ENCODE results near the gene B3GAT1. TPM values are rescaled to one million over a fixed set of nuclear protein-coding genes. Genes with fewer than 3 reads are reported as not detected.

The B3GAT1 gene
- polyA plus RNA-seq, 1 of the 3 experiments (the other 2 are of a cell fraction): 0.15 TPM

DNA sequence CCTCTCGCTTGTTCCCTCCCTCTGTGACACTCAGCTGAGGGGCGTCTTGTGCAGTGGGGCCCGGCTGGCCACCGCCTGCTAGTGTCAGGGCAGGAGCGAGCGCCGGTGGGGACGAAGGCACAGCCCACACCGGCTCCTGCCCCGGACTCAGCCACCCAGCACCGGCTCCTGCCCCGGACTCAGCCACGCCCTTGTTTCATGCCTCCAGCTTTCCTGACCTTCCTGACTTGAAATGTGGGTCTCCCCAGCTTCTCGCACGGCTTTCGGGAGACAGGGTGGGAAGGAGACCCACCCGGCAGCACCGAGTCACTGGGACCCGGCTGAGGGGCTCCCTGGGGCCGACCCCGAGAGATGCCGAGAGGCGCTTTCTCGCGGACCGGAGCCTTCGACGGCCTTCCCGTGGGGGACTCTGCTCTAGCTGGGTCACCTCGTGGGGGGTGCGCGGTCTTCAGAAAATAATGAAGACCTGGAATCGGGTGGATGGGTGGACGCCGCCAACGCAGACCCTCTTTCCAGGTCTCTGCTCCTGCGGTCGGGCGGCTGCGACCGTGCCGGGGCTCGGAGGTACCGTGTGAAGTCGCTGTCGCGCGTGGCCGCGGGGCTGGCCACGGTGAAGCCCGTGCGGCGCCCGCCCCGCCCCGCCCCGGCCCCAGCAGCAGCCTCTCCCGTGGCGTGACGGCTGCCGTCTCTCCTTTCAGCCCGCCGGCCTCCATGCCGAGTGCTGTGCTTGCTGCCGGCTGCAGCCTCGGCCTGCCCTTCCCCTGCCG lies 70.1 kb downstream of the B3GAT1 start:
- Histone ChIP-seq H3K9me2 (no peaks in the 10 kb centered on the region), H3K27me3 (ENCODE audit: insufficient read depth) (no peaks in the 10 kb centered on the region), H2AFZ (ENCODE audit: low read depth) (no peak overlapping the region), H3F3A (replicated peaks; ENCODE audit: insufficient read depth) (no peaks in the 10 kb centered on the region), H3K9me3 (no peaks in the 10 kb centered on the region), H3K4me3 (ENCODE audit: low read depth in 2 of 2, low read length in 1 of 2) (no peak overlapping the region), H4K20me1 (ENCODE audit: insufficient read depth) (no peaks in the 10 kb centered on the region), H3K9ac (no peak overlapping the region), H3K79me2 (ENCODE audit: insufficient read depth) (no peaks in the 10 kb centered on the region), H3K27ac (ENCODE audit: low read depth in 2 of 2, low read length in 1 of 2) (no peak overlapping the region), H3K36me3 (replicated peaks in 1 of 2; ENCODE audit: control insufficient read depth in 1 of 2, insufficient read depth in 2 of 2, low read length in 1 of 2) (no peaks in the 10 kb centered on the region), H3K4me1 (ENCODE audit: control insufficient read depth in 1 of 2, insufficient read depth in 2 of 2, low read depth in 1 of 2, low read length in 1 of 2) (no peaks in the 10 kb centered on the region), H3K4me2 (no peak overlapping the region)
- ChIA-PET CTCF (interaction anchor here (1.2 to 1.9 kb wide), 3 partner anchors 13 to 23 kb away, joined by 4 to 5 read pairs (median 4); no protein-coding TSS in a partner anchor), POLR2A (no interaction called here)
- DNase-seq: no peak
- 90% methylated on average over 33 of the region's 68 CpGs for WGBS (ENCODE audit: low lambda C conversion rate)
- TF ChIP-seq, protein P1, sequence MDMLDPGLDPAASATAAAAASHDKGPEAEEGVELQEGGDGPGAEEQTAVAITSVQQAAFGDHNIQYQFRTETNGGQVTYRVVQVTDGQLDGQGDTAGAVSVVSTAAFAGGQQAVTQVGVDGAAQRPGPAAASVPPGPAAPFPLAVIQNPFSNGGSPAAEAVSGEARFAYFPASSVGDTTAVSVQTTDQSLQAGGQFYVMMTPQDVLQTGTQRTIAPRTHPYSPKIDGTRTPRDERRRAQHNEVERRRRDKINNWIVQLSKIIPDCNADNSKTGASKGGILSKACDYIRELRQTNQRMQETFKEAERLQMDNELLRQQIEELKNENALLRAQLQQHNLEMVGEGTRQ (IDR thresholded peaks at IDR 0.05; ENCODE audit: borderline replicate concordance, low read depth, low read length): no peak
- TF ChIP-seq, protein P2, sequence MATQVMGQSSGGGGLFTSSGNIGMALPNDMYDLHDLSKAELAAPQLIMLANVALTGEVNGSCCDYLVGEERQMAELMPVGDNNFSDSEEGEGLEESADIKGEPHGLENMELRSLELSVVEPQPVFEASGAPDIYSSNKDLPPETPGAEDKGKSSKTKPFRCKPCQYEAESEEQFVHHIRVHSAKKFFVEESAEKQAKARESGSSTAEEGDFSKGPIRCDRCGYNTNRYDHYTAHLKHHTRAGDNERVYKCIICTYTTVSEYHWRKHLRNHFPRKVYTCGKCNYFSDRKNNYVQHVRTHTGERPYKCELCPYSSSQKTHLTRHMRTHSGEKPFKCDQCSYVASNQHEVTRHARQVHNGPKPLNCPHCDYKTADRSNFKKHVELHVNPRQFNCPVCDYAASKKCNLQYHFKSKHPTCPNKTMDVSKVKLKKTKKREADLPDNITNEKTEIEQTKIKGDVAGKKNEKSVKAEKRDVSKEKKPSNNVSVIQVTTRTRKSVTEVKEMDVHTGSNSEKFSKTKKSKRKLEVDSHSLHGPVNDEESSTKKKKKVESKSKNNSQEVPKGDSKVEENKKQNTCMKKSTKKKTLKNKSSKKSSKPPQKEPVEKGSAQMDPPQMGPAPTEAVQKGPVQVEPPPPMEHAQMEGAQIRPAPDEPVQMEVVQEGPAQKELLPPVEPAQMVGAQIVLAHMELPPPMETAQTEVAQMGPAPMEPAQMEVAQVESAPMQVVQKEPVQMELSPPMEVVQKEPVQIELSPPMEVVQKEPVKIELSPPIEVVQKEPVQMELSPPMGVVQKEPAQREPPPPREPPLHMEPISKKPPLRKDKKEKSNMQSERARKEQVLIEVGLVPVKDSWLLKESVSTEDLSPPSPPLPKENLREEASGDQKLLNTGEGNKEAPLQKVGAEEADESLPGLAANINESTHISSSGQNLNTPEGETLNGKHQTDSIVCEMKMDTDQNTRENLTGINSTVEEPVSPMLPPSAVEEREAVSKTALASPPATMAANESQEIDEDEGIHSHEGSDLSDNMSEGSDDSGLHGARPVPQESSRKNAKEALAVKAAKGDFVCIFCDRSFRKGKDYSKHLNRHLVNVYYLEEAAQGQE (IDR thresholded peaks at IDR 0.05; ENCODE audit: low read depth, low read length): no peak
- TF ChIP-seq FOSL2 (IDR thresholded peaks at IDR 0.05; ENCODE audit: borderline replicate concordance, low read depth) (no peak), TCF12 (IDR thresholded peaks at IDR 0.05) (no peak), NFIC (IDR thresholded peaks at IDR 0.05; ENCODE audit: borderline replicate concordance) (no peak), RXRA (IDR thresholded peaks at IDR 0.05; ENCODE audit: borderline replicate concordance, low read depth) (no peak), RAD21 (IDR thresholded peaks at IDR 0.05; ENCODE audit: low read length) (no peak)

DNA sequence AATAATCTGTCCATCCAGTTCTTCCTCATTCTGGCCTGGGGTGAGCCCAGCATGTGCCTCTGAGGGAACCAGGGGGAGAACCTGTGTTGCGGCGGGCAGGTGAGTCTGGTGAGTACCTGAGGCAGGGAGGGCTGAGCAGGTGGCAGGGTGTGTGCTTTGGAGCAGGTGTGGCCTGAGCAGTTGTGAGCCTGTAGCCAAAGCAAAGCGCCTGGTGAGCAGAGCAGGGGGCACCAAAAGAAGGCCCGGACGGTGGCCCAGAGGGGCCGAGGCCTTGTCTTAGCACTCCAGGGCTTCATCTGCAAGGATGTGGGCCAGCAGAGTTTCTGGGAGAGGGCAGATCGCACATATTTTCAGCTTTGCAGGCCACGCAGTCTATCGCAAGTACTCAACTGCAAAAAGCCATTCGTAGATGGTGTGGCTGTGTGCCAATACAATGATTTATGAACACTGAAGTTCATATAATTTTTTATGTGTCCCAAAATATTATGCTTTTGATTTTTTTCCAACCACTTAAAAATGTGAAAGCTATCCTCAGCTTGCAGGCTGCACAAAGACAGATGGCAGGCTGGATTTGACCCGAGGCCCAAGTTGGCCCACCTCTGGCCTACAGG lies 71.6 kb downstream of the B3GAT1 start:
- H4K20me1 ChIP-seq (ENCODE audit: insufficient read depth): no peaks in the 10 kb centered on the region
- H3K79me2 ChIP-seq (ENCODE audit: insufficient read depth): no peaks in the 10 kb centered on the region
- no peak overlapping the region for H3K4me2 ChIP-seq
- H3K36me3 ChIP-seq (replicated peaks in 1 of 2; ENCODE audit: control insufficient read depth in 1 of 2, insufficient read depth in 2 of 2, low read length in 1 of 2): no peaks in the 10 kb centered on the region
- no peaks in the 10 kb centered on the region for H3K9me3 ChIP-seq
- WGBS (ENCODE audit: low lambda C conversion rate): 77% methylated on average over 7 of the region's 11 CpGs
- no peaks in the 10 kb centered on the region for H3K4me1 ChIP-seq (ENCODE audit: control insufficient read depth in 1 of 2, insufficient read depth in 2 of 2, low read depth in 1 of 2, low read length in 1 of 2)
- no peak for DNase-seq
- no peaks in the 10 kb centered on the region for H3K9me2 ChIP-seq
- H3F3A ChIP-seq (replicated peaks; ENCODE audit: insufficient read depth): no peaks in the 10 kb centered on the region
- TF ChIP-seq RAD21 (IDR thresholded peaks at IDR 0.05; ENCODE audit: low read length): no peak
- no peak for TF ChIP-seq FOXJ3 (CRISPR knock-in tag; IDR thresholded peaks at IDR 0.05)
- no peak for TF ChIP-seq JUND (IDR thresholded peaks at IDR 0.05)
- TF ChIP-seq, protein P2 (IDR thresholded peaks at IDR 0.05; ENCODE audit: low read depth, low read length): no peak
- TF ChIP-seq ELF1 (IDR thresholded peaks at IDR 0.05): no peak
- TF ChIP-seq GATA2 (CRISPR knock-in tag; IDR thresholded peaks at IDR 0.05): no peak
- TF ChIP-seq NFIC (IDR thresholded peaks at IDR 0.05; ENCODE audit: borderline replicate concordance): no peak
- TF ChIP-seq, protein P3, sequence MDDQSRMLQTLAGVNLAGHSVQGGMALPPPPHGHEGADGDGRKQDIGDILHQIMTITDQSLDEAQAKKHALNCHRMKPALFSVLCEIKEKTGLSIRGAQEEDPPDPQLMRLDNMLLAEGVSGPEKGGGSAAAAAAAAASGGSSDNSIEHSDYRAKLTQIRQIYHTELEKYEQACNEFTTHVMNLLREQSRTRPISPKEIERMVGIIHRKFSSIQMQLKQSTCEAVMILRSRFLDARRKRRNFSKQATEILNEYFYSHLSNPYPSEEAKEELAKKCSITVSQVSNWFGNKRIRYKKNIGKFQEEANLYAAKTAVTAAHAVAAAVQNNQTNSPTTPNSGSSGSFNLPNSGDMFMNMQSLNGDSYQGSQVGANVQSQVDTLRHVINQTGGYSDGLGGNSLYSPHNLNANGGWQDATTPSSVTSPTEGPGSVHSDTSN (IDR thresholded peaks at IDR 0.05): no peak
- no peaks in the 10 kb centered on the region for H3K27me3 ChIP-seq (ENCODE audit: insufficient read depth)
- no peak overlapping the region for H3K9ac ChIP-seq
- ChIA-PET POLR2A (no interaction called here), CTCF (interaction anchor here (1.1 to 1.9 kb wide), 4 partner anchors 13 to 25 kb away, joined by 3 to 5 read pairs (median 4); no protein-coding TSS in a partner anchor)
- no peak overlapping the region for H3K27ac ChIP-seq (ENCODE audit: low read depth in 2 of 2, low read length in 1 of 2)
- no peak overlapping the region for H2AFZ ChIP-seq (ENCODE audit: low read depth)
- no peak overlapping the region for H3K4me3 ChIP-seq (ENCODE audit: low read depth in 2 of 2, low read length in 1 of 2)

All from SK-N-SH (cell line).